Loucy (cell line): Measurements from ENCODE around the gene COL9A1.

Source experiments
- EZH2phosphoT487 ChIP-seq: fragments of 200-600 bp; IDR thresholded peaks from 2 replicates; pipeline ENCODE4 v1.6.1; 2018; ENCODE audit warnings: antibody characterized with exemption, mild to moderate bottlenecking, moderate library complexity, borderline replicate concordance
- TF ChIP-seq, protein P1 (sequence below): fragments of 200-600 bp; sonication (generic); conservative IDR thresholded peaks from 2 replicates; pipeline ENCODE4 v1.5.1; 2014; ENCODE audit warnings: mild to moderate bottlenecking, antibody characterized with exemption, low read length

DNA sequence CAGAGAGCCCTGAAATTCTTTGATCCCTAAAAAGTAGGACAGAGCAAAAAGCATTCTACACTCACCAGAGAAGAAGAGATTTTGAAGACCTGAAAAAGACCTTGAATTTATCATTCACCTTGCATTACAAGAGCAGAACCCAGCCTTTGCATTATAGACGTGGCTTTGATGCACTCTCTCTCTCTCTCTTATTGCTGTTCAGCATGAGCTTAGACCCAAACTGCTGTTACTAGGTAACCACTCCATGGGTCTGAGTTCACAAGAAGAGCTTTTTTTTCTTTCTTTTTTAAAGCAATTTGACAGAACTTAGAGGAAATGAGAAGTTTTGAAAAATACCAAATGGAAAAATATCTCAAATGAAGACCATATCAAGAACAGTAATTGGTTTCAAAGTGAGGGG is 44.4 kb downstream of the COL9A1 start:
- TF ChIP-seq, protein P1, sequence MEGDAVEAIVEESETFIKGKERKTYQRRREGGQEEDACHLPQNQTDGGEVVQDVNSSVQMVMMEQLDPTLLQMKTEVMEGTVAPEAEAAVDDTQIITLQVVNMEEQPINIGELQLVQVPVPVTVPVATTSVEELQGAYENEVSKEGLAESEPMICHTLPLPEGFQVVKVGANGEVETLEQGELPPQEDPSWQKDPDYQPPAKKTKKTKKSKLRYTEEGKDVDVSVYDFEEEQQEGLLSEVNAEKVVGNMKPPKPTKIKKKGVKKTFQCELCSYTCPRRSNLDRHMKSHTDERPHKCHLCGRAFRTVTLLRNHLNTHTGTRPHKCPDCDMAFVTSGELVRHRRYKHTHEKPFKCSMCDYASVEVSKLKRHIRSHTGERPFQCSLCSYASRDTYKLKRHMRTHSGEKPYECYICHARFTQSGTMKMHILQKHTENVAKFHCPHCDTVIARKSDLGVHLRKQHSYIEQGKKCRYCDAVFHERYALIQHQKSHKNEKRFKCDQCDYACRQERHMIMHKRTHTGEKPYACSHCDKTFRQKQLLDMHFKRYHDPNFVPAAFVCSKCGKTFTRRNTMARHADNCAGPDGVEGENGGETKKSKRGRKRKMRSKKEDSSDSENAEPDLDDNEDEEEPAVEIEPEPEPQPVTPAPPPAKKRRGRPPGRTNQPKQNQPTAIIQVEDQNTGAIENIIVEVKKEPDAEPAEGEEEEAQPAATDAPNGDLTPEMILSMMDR: no peak
- no peak for TF ChIP-seq EZH2phosphoT487
